Fibroblast of lung (primary cell): ENCODE data around the gene NRDE2. TPM values are rescaled to one million over a fixed set of nuclear protein-coding genes. Genes with fewer than 3 reads are reported as not detected.
"Not testable (repeated sequence)": the region's sequence is repeated elsewhere in the genome, so short reads cannot be mapped to it uniquely, and the experiment has no call there.

ENCODE experiments used
- DNase-seq, 2 donors: peaks; one replicate each; pipeline versions ENCODE4 v3.0.0 to v3.0.0-alpha.2; 2010; ENCODE audit warnings: low read depth in 2 of 2
- H2AFZ ChIP-seq: 2 replicates; pipeline ENCODE4 v1.5.1; 2012; ENCODE audit warnings: low read length, control low read depth, inconsistent platforms
- H3K27ac ChIP-seq: 2 replicates; pipeline ENCODE4 v1.5.1; 2011; ENCODE audit warnings: low read length, control low read depth; ENCODE audit not compliant: insufficient read depth
- H3K27me3 ChIP-seq: 2 replicates; pipeline ENCODE4 v1.5.1; 2011; ENCODE audit warnings: mild to moderate bottlenecking, low read length; ENCODE audit not compliant: control insufficient read depth, insufficient read depth
- H3K36me3 ChIP-seq: 2 replicates; pipeline ENCODE4 v1.5.1; 2011; ENCODE audit warnings: low read length; ENCODE audit not compliant: control insufficient read depth, insufficient read depth
- H3K4me1 ChIP-seq: 2 replicates; pipeline ENCODE4 v1.5.1; 2011; ENCODE audit warnings: low read length; ENCODE audit not compliant: control insufficient read depth, insufficient read depth; ENCODE audit errors: extremely low read depth
- H3K4me2 ChIP-seq: 2 replicates; pipeline ENCODE4 v1.5.1; 2011; ENCODE audit warnings: low read length, control low read depth; ENCODE audit not compliant: insufficient read depth; ENCODE audit errors: extremely low read depth
- H3K4me3 ChIP-seq, 4 experiments: fragments of 200-600 bp in 1 of 4; sonication (generic) in 1 of 4; replicated peaks in 1 of 4; 2 replicates each; pipeline ENCODE4 v1.5.1; 2011 to 2016; ENCODE audit warnings: low read length in 4 of 4, low read depth in 3 of 4, mild to moderate bottlenecking in 3 of 4, control low read depth in 2 of 4, inconsistent platforms in 1 of 4, mixed read lengths in 1 of 4; ENCODE audit not compliant: insufficient read depth in 1 of 4; ENCODE audit errors: control extremely low read depth in 1 of 4
- H3K79me2 ChIP-seq: 2 replicates; pipeline ENCODE4 v1.5.1; 2012; ENCODE audit warnings: mild to moderate bottlenecking, low read length, inconsistent platforms; ENCODE audit not compliant: control insufficient read depth, insufficient read depth
- H3K9ac ChIP-seq: 2 replicates; pipeline ENCODE4 v1.5.1; 2011; ENCODE audit warnings: mild to moderate bottlenecking, low read length, control low read depth; ENCODE audit not compliant: insufficient read depth
- H3K9me3 ChIP-seq: 2 replicates; pipeline ENCODE4 v1.5.1; 2012; ENCODE audit warnings: low read depth, low read length; ENCODE audit not compliant: control insufficient read depth, insufficient read depth
- H4K20me1 ChIP-seq: 2 replicates; pipeline ENCODE4 v1.5.1; 2011; ENCODE audit warnings: low read length; ENCODE audit not compliant: control insufficient read depth, insufficient read depth; ENCODE audit errors: extremely low read depth
- EZH2 ChIP-seq: IDR thresholded peaks from 2 replicates; pipeline ENCODE4 v1.5.1; 2012; ENCODE audit warnings: low read length, control low read depth, mild to moderate bottlenecking; ENCODE audit errors: missing control alignments
- polyA plus RNA-seq, 2 donors: library from polyadenylated mRNA; depleted of rRNA in 1 of 2; stranded (reverse) in 1 of 2; unstranded in 1 of 2; fragments of >200 nt; gene quantifications; 2 replicates each; pipeline ENCODE4 v1.2.1, GENCODE V29; 2011 to 2012; ENCODE audit warnings: missing spikeins in 1 of 2
- total RNA-seq: library from RNA; depleted of rRNA; stranded (reverse); fragments of >200 nt; gene quantifications from 2 replicates; pipeline ENCODE4 v1.2.1, GENCODE V29; 2014
- TF ChIP-seq, protein P1 (sequence below), 2 donors: IDR thresholded peaks in 1 of 2; conservative IDR thresholded peaks in 1 of 2; 1 replicate in 1 of 2; 2 replicates in 1 of 2; pipeline ENCODE4 v1.5.1; 2011 to 2012; ENCODE audit warnings: low read length in 2 of 2, control low read depth in 1 of 2, inconsistent platforms in 1 of 2, low read depth in 1 of 2, mild to moderate bottlenecking in 1 of 2

Gene NRDE2
- total and polyA plus RNA-seq, 2 donors (not counting 1 experiment from before 2014, with no cell fraction given): 7.0 to 9.7 TPM

DNA sequence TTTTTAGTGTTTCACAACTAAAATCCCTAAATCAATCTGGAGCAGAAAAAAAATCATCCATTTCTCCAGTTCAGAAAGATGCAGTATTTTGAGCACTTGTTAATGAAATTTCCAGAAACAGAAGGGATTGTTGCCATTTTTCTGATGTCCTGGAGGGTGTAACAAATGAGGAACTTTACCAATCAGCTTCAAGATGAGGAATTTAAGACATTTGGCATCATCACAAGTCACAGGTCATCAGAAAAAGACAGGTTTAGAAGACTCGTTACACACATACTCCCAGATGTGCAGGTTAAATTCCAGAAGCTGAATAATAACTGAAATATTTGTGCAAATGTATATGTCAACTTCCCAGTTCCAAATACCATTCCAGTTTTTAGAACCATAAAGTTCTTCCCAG is 75.9 kb downstream of the NRDE2 start:
- Histone ChIP-seq H3K4me2 (peak overlapping the region; percentile 62), H3K9me3 (no peaks in the 10 kb centered on the region), H3K9ac (no peak overlapping the region), H3K4me3 (peak overlapping the region in 3 of 4 experiments; percentile 67 to 97 (median 74)), H3K27ac (no peak overlapping the region), H2AFZ (peak overlapping the region; percentile 93), H3K36me3 (peaks cover 2% of the 10 kb centered on the region), H3K4me1 (no peaks in the 10 kb centered on the region), H3K27me3 (no peaks in the 10 kb centered on the region), H4K20me1 (no peaks in the 10 kb centered on the region), H3K79me2 (peaks cover 30% of the 10 kb centered on the region)
- TF ChIP-seq EZH2: no peak
- TF ChIP-seq, protein P1, sequence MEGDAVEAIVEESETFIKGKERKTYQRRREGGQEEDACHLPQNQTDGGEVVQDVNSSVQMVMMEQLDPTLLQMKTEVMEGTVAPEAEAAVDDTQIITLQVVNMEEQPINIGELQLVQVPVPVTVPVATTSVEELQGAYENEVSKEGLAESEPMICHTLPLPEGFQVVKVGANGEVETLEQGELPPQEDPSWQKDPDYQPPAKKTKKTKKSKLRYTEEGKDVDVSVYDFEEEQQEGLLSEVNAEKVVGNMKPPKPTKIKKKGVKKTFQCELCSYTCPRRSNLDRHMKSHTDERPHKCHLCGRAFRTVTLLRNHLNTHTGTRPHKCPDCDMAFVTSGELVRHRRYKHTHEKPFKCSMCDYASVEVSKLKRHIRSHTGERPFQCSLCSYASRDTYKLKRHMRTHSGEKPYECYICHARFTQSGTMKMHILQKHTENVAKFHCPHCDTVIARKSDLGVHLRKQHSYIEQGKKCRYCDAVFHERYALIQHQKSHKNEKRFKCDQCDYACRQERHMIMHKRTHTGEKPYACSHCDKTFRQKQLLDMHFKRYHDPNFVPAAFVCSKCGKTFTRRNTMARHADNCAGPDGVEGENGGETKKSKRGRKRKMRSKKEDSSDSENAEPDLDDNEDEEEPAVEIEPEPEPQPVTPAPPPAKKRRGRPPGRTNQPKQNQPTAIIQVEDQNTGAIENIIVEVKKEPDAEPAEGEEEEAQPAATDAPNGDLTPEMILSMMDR (conservative IDR thresholded peaks at IDR 0.05 in 1 of 2, IDR thresholded peaks at IDR 0.05 in 1 of 2; ENCODE audit: low read depth in 1 of 2, low read length in 2 of 2): no peak
- peak in 1 of 2 donors; percentile 20 for DNase-seq

DNA sequence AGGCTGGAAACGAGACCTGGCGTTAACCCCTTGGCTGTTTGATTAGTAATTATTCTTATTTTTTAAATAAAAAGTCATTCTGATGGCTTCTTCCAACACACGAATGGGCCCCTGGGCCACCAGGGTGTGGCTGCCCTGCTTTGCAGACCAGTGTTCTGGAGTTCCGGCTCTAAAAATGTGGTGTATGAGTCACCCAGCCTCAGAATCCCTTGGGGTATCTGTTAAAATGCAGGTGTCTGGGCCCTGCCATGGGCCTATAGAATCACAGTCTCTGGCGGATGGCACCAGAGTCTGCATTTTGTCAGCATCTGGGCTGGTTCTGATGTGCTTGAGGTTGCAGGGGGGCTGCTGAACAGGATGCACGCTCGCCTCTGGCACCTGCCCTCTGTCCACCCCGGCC is 77.9 kb downstream of the NRDE2 start:
- Histone ChIP-seq H3K4me3 (no peak overlapping the region), H2AFZ (no peak overlapping the region), H4K20me1 (no peaks in the 10 kb centered on the region), H3K27me3 (no peaks in the 10 kb centered on the region), H3K27ac (no peak overlapping the region), H3K79me2 (peaks cover 25% of the 10 kb centered on the region), H3K9ac (no peak overlapping the region), H3K9me3 (no peaks in the 10 kb centered on the region), H3K4me2 (no peak overlapping the region), H3K4me1 (no peaks in the 10 kb centered on the region), H3K36me3 (no peaks in the 10 kb centered on the region)
- TF ChIP-seq EZH2: no peak
- TF ChIP-seq, protein P1 (conservative IDR thresholded peaks at IDR 0.05 in 1 of 2, IDR thresholded peaks at IDR 0.05 in 1 of 2; ENCODE audit: low read depth in 1 of 2, low read length in 2 of 2): no peak
- DNase-seq: no peak

- no peaks in the 10 kb centered on the region for H3K9me3 ChIP-seq
- no peaks in the 10 kb centered on the region for H3K79me2 ChIP-seq
- H3K36me3 ChIP-seq: no peaks in the 10 kb centered on the region
- H3K27me3 ChIP-seq: no peaks in the 10 kb centered on the region
- no peak overlapping the region for H2AFZ ChIP-seq
- TF ChIP-seq EZH2: no peak
- TF ChIP-seq, protein P1 (conservative IDR thresholded peaks at IDR 0.05 in 1 of 2, IDR thresholded peaks at IDR 0.05 in 1 of 2; ENCODE audit: low read depth in 1 of 2, low read length in 2 of 2): no peak
- no peak overlapping the region for H3K27ac ChIP-seq
- H4K20me1 ChIP-seq: no peaks in the 10 kb centered on the region
- H3K9ac ChIP-seq: no peak overlapping the region
- no peak overlapping the region for H3K4me3 ChIP-seq
- H3K4me2 ChIP-seq: no peak overlapping the region
- DNase-seq: no peak
- H3K4me1 ChIP-seq: no peaks in the 10 kb centered on the region
Observed at GRCh38 chr14:90248594-90248993, 83.1 kb downstream of the NRDE2 start.

- not testable (repeated sequence) for H2AFZ ChIP-seq, H3K9ac ChIP-seq, H3K36me3 ChIP-seq, H3K9me3 ChIP-seq, H4K20me1 ChIP-seq, H3K4me3 ChIP-seq, DNase-seq, H3K4me2 ChIP-seq, H3K4me1 ChIP-seq, H3K27me3 ChIP-seq, H3K27ac ChIP-seq, H3K79me2 ChIP-seq
Observed at GRCh38 chr14:90247441-90247840, 84.3 kb downstream of the NRDE2 start.
